Cortex of kidney (tissue), 1 donor: Measurements from ENCODE around the gene SH3PXD2A.

Source experiments
- DNase-seq: peaks from one replicate; lab custom pipeline; 2025; lab: John Stamatoyannopoulos, UW

SH3PXD2A gene

GRCh38 chr10:103855424-103855823 lies at the start of gene SH3PXD2A:
TSS of gene SH3PXD2A (minus strand) at chr10:103855576. CDS start at chr10:103855266, 310 bp downstream.
- DNase-seq = no peak

GRCh38 chr10:103901299-103901698 lies 45.9 kb upstream of the SH3PXD2A start:
- DNase-seq = no peak

GRCh38 chr10:103899312-103899711 lies 43.9 kb upstream of the SH3PXD2A start:
- DNase-seq = no peak

GRCh38 chr10:103897241-103897774 lies 41.9 kb upstream of the SH3PXD2A start:
- no peak for DNase-seq

- no peak for DNase-seq
These were observed 40.8 kb upstream of the SH3PXD2A start for GRCh38 chr10:103896225-103896624.

- no peak for DNase-seq
These were observed 40.2 kb upstream of the SH3PXD2A start for GRCh38 chr10:103895411-103896186.

GRCh38 chr10:103894441-103894864 lies 39.1 kb upstream of the SH3PXD2A start:
- no peak for DNase-seq

GRCh38 chr10:103893817-103894216 lies 38.4 kb upstream of the SH3PXD2A start:
- no peak for DNase-seq

GRCh38 chr10:103892181-103892580 lies 36.8 kb upstream of the SH3PXD2A start:
- no peak for DNase-seq

- DNase-seq = no peak
These were observed 35.3 kb upstream of the SH3PXD2A start for GRCh38 chr10:103890688-103891087.

GRCh38 chr10:103890194-103890658 lies 34.9 kb upstream of the SH3PXD2A start:
- no peak for DNase-seq

GRCh38 chr10:103889121-103889720 lies 33.8 kb upstream of the SH3PXD2A start:
- no peak for DNase-seq

- DNase-seq = no peak
These were observed 32.9 kb upstream of the SH3PXD2A start for GRCh38 chr10:103888113-103888841.

GRCh38 chr10:103885617-103886016 lies 30.2 kb upstream of the SH3PXD2A start:
- DNase-seq = no peak

GRCh38 chr10:103884681-103885139 lies 29.3 kb upstream of the SH3PXD2A start:
- DNase-seq = no peak

- no peak for DNase-seq
These were observed 27.1 kb upstream of the SH3PXD2A start for GRCh38 chr10:103882285-103883007.

GRCh38 chr10:103881416-103882284 lies 26.3 kb upstream of the SH3PXD2A start:
- DNase-seq = no peak

- DNase-seq = no peak
These were observed 24.5 kb upstream of the SH3PXD2A start for GRCh38 chr10:103879831-103880230.

GRCh38 chr10:103879409-103879808 lies 24.0 kb upstream of the SH3PXD2A start:
- DNase-seq = no peak

GRCh38 chr10:103877861-103878260 lies 22.5 kb upstream of the SH3PXD2A start:
- DNase-seq = no peak

GRCh38 chr10:103876155-103876554 lies 20.8 kb upstream of the SH3PXD2A start:
- DNase-seq = no peak
